Neural progenitor cell (in vitro differentiated cells): ENCODE data around the gene MAPKBP1.

Experiments used
- CTCF ChIP-seq: fragments of 200-600 bp; sonication (generic); IDR thresholded peaks from 2 replicates; pipeline ENCODE4 v1.5.1; 2017; ENCODE audit warnings: antibody characterized with exemption, mild to moderate bottlenecking
- EZH2phosphoT487 ChIP-seq: fragments of 200-600 bp; sonication (generic); IDR thresholded peaks from 2 replicates; pipeline ENCODE4 v1.6.1; 2017; ENCODE audit warnings: antibody characterized with exemption

GRCh38 chr15:41789236-41789635, 15.0 kb downstream of the MAPKBP1 start:
- TF ChIP-seq CTCF (no peak), EZH2phosphoT487 (no peak)
